Gastrocnemius medialis (tissue), 4 donors: ENCODE data around the gene EEF1A1. TPM values are rescaled to one million over a fixed set of nuclear protein-coding genes. Genes with fewer than 3 reads are reported as not detected.
"Not testable (repeated sequence)": the region's sequence is repeated elsewhere in the genome, so short reads cannot be mapped to it uniquely, and the experiment has no call there.

Source experiments
- ATAC-seq, 2 donors: fragments of 150-250 bp; one replicate each; pipeline ENCODE4 v1.9.1; 2016
- DNase-seq, 2 donors: peaks; one replicate each; pipeline ENCODE4 v3.0.0-alpha.2; 2019
- H3K27ac ChIP-seq, 4 donors: fragments of 200-600 bp; sonication (generic); 1 replicate in 1 of 4; 2 replicates in 3 of 4; pipeline ENCODE4 v1.5.1; 2016 to 2018; ENCODE audit warnings: mild to moderate bottlenecking in 2 of 4, moderate library complexity in 1 of 4
- H3K27me3 ChIP-seq, 3 donors: fragments of 200-600 bp; sonication (generic) in 2 of 3; 1 replicate in 1 of 3; 2 replicates in 2 of 3; pipeline versions ENCODE4 v1.5.1 to v1.6.0; 2016 to 2019; ENCODE audit warnings: mild to moderate bottlenecking in 1 of 3, moderate library complexity in 1 of 3
- H3K36me3 ChIP-seq, 2 donors: fragments of 200-600 bp; sonication (generic) in 1 of 2; one replicate each; pipeline ENCODE4 v1.5.1; 2017 to 2018
- H3K4me1 ChIP-seq, 2 donors: fragments of 200-600 bp; sonication (generic) in 1 of 2; one replicate each; pipeline ENCODE4 v1.5.1; 2016 to 2017; ENCODE audit warnings: mild to moderate bottlenecking in 2 of 2
- H3K4me3 ChIP-seq, 4 donors: fragments of 200-600 bp; sonication (generic) in 3 of 4; 1 replicate in 1 of 4; 2 replicates in 3 of 4; pipeline ENCODE4 v1.5.1; 2016 to 2019; ENCODE audit warnings: mild to moderate bottlenecking in 2 of 4
- H3K9me3 ChIP-seq, 3 donors: fragments of 200-600 bp; sonication (generic) in 2 of 3; 1 replicate in 1 of 3; 2 replicates in 2 of 3; pipeline ENCODE4 v1.5.1; 2016 to 2019
- CTCF ChIP-seq, 5 experiments: fragments of 450-650 bp in 3 of 5; fragments of 200-600 bp in 2 of 5; sonication (generic) in 2 of 5; IDR thresholded peaks in 4 of 5; conservative IDR thresholded peaks in 1 of 5; 1 replicate in 4 of 5; 2 replicates in 1 of 5; pipeline ENCODE4 v1.5.1; 2016 to 2019; ENCODE audit warnings: antibody characterized with exemption in 5 of 5, mild to moderate bottlenecking in 3 of 5, moderate library complexity in 3 of 5
- POLR2A ChIP-seq, 2 donors: fragments of 450-650 bp; IDR thresholded peaks; one replicate each; pipeline ENCODE4 v1.6.1; 2017; ENCODE audit warnings: antibody characterized with exemption in 2 of 2, mild to moderate bottlenecking in 2 of 2, moderate library complexity in 2 of 2
- in situ Hi-C, 4 donors: fragments of 200-750 bp; cut with MboI; loops; one replicate each; pipeline versions ENCODE4 v1.15.0 to v1.8.0; 2017; ENCODE audit warnings: low sequenced_read_pairs in 4 of 4
- intact Hi-C: fragments of 100-400 bp; cut with DNase I; formaldehyde crosslinking; loops from one replicate; pipeline ENCODE4 v1.15.1; 2023; ENCODE audit warnings: low total_unique reads
- total RNA-seq, 4 donors: library from RNA; depleted of rRNA; stranded (reverse); fragments of >200 nt; gene quantifications; one replicate each; pipeline versions ENCODE4 v1.1.0 to v1.2.3, GENCODE V29; 2016

The EEF1A1 gene
- total RNA-seq, 4 donors from 2014 or later: 846 to 1,271 (median 1,198) TPM

- in situ Hi-C loops (no loop called here), intact Hi-C loops (no loop called here)
- no peak for ATAC-seq
- no peak for DNase-seq
- H3K27ac ChIP-seq: no peak overlapping the region
- H3K27me3 ChIP-seq: no peaks in the 10 kb centered on the region
- H3K4me3 ChIP-seq: no peak overlapping the region
- H3K9me3 ChIP-seq: no peaks in the 10 kb centered on the region
- no peaks in the 10 kb centered on the region for H3K4me1 ChIP-seq
- no peaks in the 10 kb centered on the region for H3K36me3 ChIP-seq
- TF ChIP-seq POLR2A (IDR thresholded peaks at IDR 0.05) (no peak), CTCF (IDR thresholded peaks at IDR 0.05 in 4 of 5, conservative IDR thresholded peaks at IDR 0.05 in 1 of 5) (no peak)
Observed at GRCh38 chr6:73560182-73560732, 39.4 kb upstream of the EEF1A1 start.

GRCh38 chr6:73559399-73559794 is 38.6 kb upstream of the EEF1A1 start:
- H3K36me3 ChIP-seq, H3K27ac ChIP-seq, H3K27me3 ChIP-seq, ATAC-seq, H3K9me3 ChIP-seq, H3K4me3 ChIP-seq, intact Hi-C loops, H3K4me1 ChIP-seq, DNase-seq, in situ Hi-C loops: not testable (repeated sequence)

- H3K4me1 ChIP-seq: no peaks in the 10 kb centered on the region
- TF ChIP-seq CTCF (IDR thresholded peaks at IDR 0.05 in 4 of 5, conservative IDR thresholded peaks at IDR 0.05 in 1 of 5) (no peak), POLR2A (IDR thresholded peaks at IDR 0.05) (no peak)
- H3K27me3 ChIP-seq: no peaks in the 10 kb centered on the region
- no peak overlapping the region for H3K27ac ChIP-seq
- ATAC-seq (no peak), DNase-seq (no peak)
- H3K4me3 ChIP-seq: no peak overlapping the region
- H3K36me3 ChIP-seq: no peaks in the 10 kb centered on the region
- intact Hi-C loops: no loop called here
- H3K9me3 ChIP-seq: no peaks in the 10 kb centered on the region
- in situ Hi-C loops: no loop called here
Observed at GRCh38 chr6:73558624-73559398, 38.0 kb upstream of the EEF1A1 start.

- H3K36me3 ChIP-seq: no peaks in the 10 kb centered on the region
- intact Hi-C loops (no loop called here), in situ Hi-C loops (no loop called here)
- no peaks in the 10 kb centered on the region for H3K4me1 ChIP-seq
- H3K27ac ChIP-seq: no peak overlapping the region
- TF ChIP-seq CTCF (IDR thresholded peaks at IDR 0.05 in 4 of 5, conservative IDR thresholded peaks at IDR 0.05 in 1 of 5) (no peak), POLR2A (IDR thresholded peaks at IDR 0.05) (no peak)
- H3K27me3 ChIP-seq: no peaks in the 10 kb centered on the region
- ATAC-seq: no peak
- no peaks in the 10 kb centered on the region for H3K9me3 ChIP-seq
- DNase-seq: no peak
- H3K4me3 ChIP-seq: no peak overlapping the region
Observed at GRCh38 chr6:73556836-73557235, 36.0 kb upstream of the EEF1A1 start.

- not testable (repeated sequence) for H3K36me3 ChIP-seq
Observed at GRCh38 chr6:73555380-73555949, 34.6 kb upstream of the EEF1A1 start.

GRCh38 chr6:73551115-73551514 is 30.3 kb upstream of the EEF1A1 start:
- H3K27me3 ChIP-seq, ATAC-seq, H3K36me3 ChIP-seq, H3K4me1 ChIP-seq, H3K4me3 ChIP-seq, DNase-seq, in situ Hi-C loops, H3K27ac ChIP-seq, H3K9me3 ChIP-seq, intact Hi-C loops: not testable (repeated sequence)

More at GRCh38 chr6:73555380-73555949, 34.6 kb upstream of the EEF1A1 start:
- H3K4me1 ChIP-seq, H3K4me3 ChIP-seq, DNase-seq, intact Hi-C loops, in situ Hi-C loops, H3K9me3 ChIP-seq, ATAC-seq, H3K27ac ChIP-seq, H3K27me3 ChIP-seq: not testable (repeated sequence)
